ENCODE results near the gene NRXN3.
A peak's percentile ranks its signal among the peaks of the same experiment; 100 is the strongest.

NRXN3 gene

DNA sequence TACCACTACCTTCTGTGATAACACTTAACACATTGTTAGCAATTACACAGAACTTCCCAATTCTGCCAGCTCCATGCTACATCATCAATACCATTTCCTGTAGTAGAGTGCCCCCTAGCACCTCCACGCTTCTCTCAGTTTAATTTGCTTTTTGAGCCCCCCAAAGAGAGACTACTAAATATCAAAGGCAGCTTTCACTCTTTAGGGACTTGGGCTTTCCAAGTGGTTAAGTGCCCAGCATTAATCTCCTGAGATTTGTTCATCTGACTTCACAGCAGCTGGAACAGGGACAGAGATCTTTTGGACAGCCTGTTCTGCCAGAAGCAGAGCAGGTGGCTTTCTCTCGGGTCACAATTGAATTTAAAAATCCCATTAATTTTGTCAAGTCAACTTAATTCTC lies 1086.2 kb downstream of the NRXN3 start:
- no peak overlapping the region for H3K4me3 ChIP-seq (ENCODE audit: low read length)
- DNase-seq (ENCODE audit: low read depth), result no peak
- TF ChIP-seq, protein P1, sequence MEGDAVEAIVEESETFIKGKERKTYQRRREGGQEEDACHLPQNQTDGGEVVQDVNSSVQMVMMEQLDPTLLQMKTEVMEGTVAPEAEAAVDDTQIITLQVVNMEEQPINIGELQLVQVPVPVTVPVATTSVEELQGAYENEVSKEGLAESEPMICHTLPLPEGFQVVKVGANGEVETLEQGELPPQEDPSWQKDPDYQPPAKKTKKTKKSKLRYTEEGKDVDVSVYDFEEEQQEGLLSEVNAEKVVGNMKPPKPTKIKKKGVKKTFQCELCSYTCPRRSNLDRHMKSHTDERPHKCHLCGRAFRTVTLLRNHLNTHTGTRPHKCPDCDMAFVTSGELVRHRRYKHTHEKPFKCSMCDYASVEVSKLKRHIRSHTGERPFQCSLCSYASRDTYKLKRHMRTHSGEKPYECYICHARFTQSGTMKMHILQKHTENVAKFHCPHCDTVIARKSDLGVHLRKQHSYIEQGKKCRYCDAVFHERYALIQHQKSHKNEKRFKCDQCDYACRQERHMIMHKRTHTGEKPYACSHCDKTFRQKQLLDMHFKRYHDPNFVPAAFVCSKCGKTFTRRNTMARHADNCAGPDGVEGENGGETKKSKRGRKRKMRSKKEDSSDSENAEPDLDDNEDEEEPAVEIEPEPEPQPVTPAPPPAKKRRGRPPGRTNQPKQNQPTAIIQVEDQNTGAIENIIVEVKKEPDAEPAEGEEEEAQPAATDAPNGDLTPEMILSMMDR (conservative IDR thresholded peaks at IDR 0.05; ENCODE audit: low read length), result no peak

DNA sequence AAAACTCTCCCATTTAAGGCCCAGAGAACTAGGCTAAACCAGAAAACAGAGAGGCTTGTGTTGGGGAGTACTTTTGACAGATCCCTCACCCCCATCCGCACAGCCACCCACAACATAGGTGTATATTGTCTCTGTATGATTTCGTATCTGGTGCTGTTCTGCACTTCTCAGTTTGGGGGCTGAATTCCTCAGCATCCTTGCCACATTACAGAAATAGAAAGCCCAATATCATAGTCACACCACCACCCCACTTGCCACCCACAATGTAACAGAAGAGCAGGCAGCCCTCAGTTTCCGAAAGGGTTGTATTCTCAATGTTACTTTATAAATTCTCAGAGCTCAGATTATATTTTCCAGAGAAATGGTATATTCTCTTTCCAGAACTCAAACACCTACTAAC lies 1090.2 kb downstream of the NRXN3 start:
- H3K4me3 ChIP-seq (ENCODE audit: low read length), result no peak overlapping the region
- DNase-seq (ENCODE audit: low read depth), result no peak
- TF ChIP-seq, protein P1 (conservative IDR thresholded peaks at IDR 0.05; ENCODE audit: low read length), result no peak

DNA sequence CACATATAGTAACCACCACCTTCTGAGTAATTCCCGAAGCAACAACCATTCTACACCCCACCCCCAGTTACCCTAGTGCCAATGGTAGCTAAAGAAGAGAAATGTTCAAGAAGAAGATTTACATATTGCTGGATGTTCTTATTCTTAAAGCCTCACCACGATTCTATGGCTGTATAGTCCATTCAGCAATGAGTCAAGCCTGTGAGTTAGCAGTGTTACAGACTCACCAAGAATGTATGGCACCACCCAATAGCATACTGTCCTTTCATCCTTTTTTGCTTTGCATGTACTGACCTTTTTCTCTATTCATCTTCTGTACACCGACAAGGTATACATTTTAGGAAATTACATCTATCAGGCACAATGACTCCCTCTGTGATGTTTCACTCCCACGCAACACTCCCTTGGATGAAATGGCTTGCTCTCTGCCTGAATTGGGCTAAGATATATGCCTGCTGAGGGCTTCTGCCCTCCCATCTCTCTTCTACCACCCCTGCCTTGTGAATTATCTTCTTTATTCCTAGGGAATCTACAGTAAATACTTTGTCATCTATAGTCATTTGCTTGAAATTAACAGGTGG lies 1095.3 kb downstream of the NRXN3 start:
- no peak overlapping the region for H3K4me3 ChIP-seq (ENCODE audit: low read length)
- TF ChIP-seq, protein P1 (conservative IDR thresholded peaks at IDR 0.05; ENCODE audit: low read length), result no peak
- DNase-seq (ENCODE audit: low read depth), result no peak

DNA sequence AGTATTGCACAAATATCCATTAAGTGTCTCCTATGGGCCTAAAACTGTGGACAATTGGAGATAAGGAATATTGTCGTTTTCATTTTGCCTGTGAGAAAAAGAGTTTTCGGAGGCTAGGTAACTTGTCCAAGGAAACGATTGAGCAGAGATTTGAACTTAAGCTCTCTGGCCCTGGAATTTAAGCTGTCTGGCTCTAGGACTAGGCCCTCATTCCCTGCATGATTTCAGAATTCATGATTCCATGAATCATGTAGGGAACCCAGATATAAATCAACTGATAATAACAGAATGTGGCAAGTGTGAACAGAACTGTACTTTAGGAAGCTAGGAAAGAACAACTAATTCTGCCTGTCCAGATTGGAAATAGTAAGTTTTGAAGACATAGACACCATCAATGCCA lies 1100.2 kb downstream of the NRXN3 start:
- no peak for DNase-seq (ENCODE audit: low read depth)
- no peak overlapping the region for H3K4me3 ChIP-seq (ENCODE audit: low read length)
- TF ChIP-seq, protein P1 (conservative IDR thresholded peaks at IDR 0.05; ENCODE audit: low read length), result no peak

DNA sequence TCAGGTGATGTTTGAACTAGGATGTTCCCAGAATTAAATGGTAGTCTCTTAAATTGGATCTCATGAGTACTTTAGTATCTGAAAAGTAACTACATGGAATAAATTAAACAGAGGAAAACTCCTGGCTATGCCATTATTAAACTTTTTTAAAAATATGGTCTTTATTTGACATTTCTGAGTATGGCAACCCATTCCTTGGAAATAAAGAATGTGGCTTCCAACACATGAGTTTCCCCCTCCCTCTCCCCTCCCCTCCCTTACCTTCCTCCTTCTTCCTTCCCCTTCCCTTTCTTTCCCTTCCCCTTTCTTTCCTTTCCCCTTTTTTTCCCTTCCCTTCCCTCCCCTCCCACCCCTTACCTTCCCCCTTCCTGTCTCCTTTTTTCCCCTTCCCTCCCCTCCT lies 1100.9 kb downstream of the NRXN3 start:
- no peak overlapping the region for H3K4me3 ChIP-seq (ENCODE audit: low read length)
- TF ChIP-seq, protein P1 (conservative IDR thresholded peaks at IDR 0.05; ENCODE audit: low read length), result no peak
- DNase-seq (ENCODE audit: low read depth), result no peak

DNA sequence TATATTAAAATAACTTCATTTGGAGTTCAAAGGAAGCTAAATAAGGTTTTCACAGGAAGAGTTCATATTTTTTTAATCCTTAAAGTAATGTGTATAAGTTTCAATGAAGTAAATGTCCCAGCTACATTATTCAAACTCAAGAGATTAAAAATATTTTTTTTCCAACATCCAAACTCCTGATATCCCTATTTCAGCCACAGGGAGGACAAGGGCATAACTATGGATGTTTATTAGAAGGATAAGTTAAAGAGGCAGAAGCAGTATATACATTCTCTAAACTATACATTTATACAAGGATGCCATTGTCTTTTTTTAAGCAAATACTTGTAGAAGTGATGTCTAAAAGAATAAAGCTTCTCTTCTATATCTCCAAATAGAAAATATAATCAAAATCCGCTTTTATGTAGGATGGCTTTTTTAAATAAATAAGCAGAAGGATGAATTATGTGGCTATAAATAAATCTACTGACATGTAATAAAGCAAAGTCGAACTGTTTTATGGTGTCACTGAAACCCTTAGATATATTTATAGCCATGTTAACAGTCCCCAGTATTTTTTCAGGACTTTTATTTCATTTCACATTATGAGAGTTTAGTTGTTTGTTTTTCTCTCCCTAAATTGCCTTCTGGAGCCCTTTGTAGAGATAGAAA lies 1104.6 kb downstream of the NRXN3 start:
- TF ChIP-seq, protein P1 (conservative IDR thresholded peaks at IDR 0.05; ENCODE audit: low read length), result 0 out of 2 replicates have a peak, but pooled peaks have one; percentile 8
- H3K4me3 ChIP-seq (ENCODE audit: low read length), result no peak overlapping the region

DNA sequence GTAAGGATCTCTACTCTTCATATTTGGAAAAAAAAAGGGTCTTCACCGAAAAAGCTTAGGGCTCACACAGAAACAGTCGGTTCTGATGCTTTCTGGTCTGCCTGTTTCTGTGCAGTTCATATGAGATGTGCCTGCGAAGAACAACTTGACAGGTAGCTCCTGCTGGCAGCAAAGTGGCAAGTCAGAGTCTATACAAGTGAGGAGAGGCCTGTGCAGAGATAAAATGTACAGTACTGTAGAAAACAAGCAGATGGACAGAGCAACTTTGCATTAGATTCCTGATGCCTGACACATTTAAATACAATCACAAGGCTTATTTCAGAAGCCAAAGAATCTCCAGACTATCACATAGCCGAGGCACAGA lies 1105.1 kb downstream of the NRXN3 start:
- DNase-seq (ENCODE audit: low read depth), result no peak
- TF ChIP-seq, protein P1 (conservative IDR thresholded peaks at IDR 0.05; ENCODE audit: low read length), result no peak
- no peak overlapping the region for H3K4me3 ChIP-seq (ENCODE audit: low read length)

More for the DNA sequence above, 1104.6 kb downstream of the NRXN3 start:
- no peak for DNase-seq (ENCODE audit: low read depth)
